Activated B cell treated with CpG ODN at 0.5 μM for 24 hours (primary cell): Measurements from ENCODE around the gene CYP46A1. TPM values are rescaled to one million over a fixed set of nuclear protein-coding genes. Genes with fewer than 3 reads are reported as not detected.

Experiments
- ATAC-seq: fragments of 200-7000 bp; cut with Tn5 transposase; one replicate; pipeline ENCODE4 v1.10.0; 2021; ENCODE audit warnings: low read depth, mild to moderate bottlenecking, moderate library complexity
- CTCF ChIA-PET: fragments of 350-600 bp; sonication (Branson Sonifier 250); formaldehyde crosslinking; loops from one replicate; lab custom pipeline; 2021; ENCODE audit warnings: antibody characterized with exemption; lab: Charles Lee
- POLR2A ChIA-PET: fragments of 350-600 bp; sonication (Branson Sonifier 250); formaldehyde crosslinking; loops from one replicate; lab custom pipeline; 2021; ENCODE audit warnings: antibody characterized with exemption; lab: Charles Lee
- DNase-seq: peaks from one replicate; pipeline ENCODE4 v3.0.0; 2022
- H3K27ac Mint-ChIP-seq: one replicate; pipeline ENCODE4 v1.8.0; 2020; ENCODE audit warnings: mixed read lengths
- H3K27me3 Mint-ChIP-seq: one replicate; pipeline ENCODE4 v1.8.0; 2021; ENCODE audit warnings: mixed read lengths
- H3K36me3 Mint-ChIP-seq: one replicate; pipeline ENCODE4 v1.8.0; 2021; ENCODE audit warnings: low read depth, mixed read lengths
- H3K4me1 Mint-ChIP-seq: one replicate; pipeline ENCODE4 v1.8.0; 2021; ENCODE audit warnings: mixed read lengths
- H3K4me3 Mint-ChIP-seq: one replicate; pipeline ENCODE4 v1.8.0; 2020; ENCODE audit warnings: mild to moderate bottlenecking, mixed read lengths
- H3K9me3 Mint-ChIP-seq: one replicate; pipeline ENCODE4 v1.8.0; 2020; ENCODE audit warnings: mixed read lengths
- CTCF ChIP-seq: fragments of 200-600 bp; IDR thresholded peaks from one replicate; pipeline ENCODE4 v1.8.0; 2022; ENCODE audit warnings: antibody characterized with exemption, mild to moderate bottlenecking
- intact Hi-C: fragments of 100-400 bp; cut with micrococcal nuclease; formaldehyde crosslinking; loops from one replicate; pipeline ENCODE4 v1.15.1; 2024
- total RNA-seq: library from RNA; stranded (reverse); gene quantifications from 2 replicates; pipeline ENCODE4 v1.2.3, GENCODE V29; 2022

CYP46A1 gene
- total RNA-seq, 1 donor from 2014 or later: not detected

GRCh38 chr14:99750746-99751450 lies 66.8 kb downstream of the CYP46A1 start:
- TF ChIP-seq CTCF: no peak
- Mint-ChIP-seq H3K27ac (no peak overlapping the region), H3K4me1 (peaks cover 7% of the 10 kb centered on the region), H3K27me3 (peaks cover 46% of the 10 kb centered on the region), H3K9me3 (no peaks in the 10 kb centered on the region), H3K4me3 (no peak overlapping the region), H3K36me3 (no peaks in the 10 kb centered on the region)
- DNase-seq (no peak), ATAC-seq (no peak)
- CTCF ChIA-PET: no interaction called here
- intact Hi-C loops: no loop called here
- POLR2A ChIA-PET: no interaction called here

GRCh38 chr14:99751539-99752485 lies 67.7 kb downstream of the CYP46A1 start:
- H3K36me3 Mint-ChIP-seq: no peaks in the 10 kb centered on the region
- H3K4me1 Mint-ChIP-seq: peaks cover 7% of the 10 kb centered on the region
- H3K27ac Mint-ChIP-seq: no peak overlapping the region
- no peaks in the 10 kb centered on the region for H3K9me3 Mint-ChIP-seq
- H3K4me3 Mint-ChIP-seq: no peak overlapping the region
- ATAC-seq: no peak
- H3K27me3 Mint-ChIP-seq: peaks cover 41% of the 10 kb centered on the region
- ChIA-PET CTCF (no interaction called here), POLR2A (no interaction called here)
- intact Hi-C loops: no loop called here
- no peak for TF ChIP-seq CTCF
- DNase-seq: no peak

GRCh38 chr14:99752486-99753121 lies 68.5 kb downstream of the CYP46A1 start:
- ATAC-seq: no peak
- intact Hi-C loops: no loop called here
- no peak for DNase-seq
- POLR2A ChIA-PET: no interaction called here
- no peak overlapping the region for H3K27ac Mint-ChIP-seq
- H3K36me3 Mint-ChIP-seq: no peaks in the 10 kb centered on the region
- no peak for TF ChIP-seq CTCF
- CTCF ChIA-PET: no interaction called here
- H3K9me3 Mint-ChIP-seq: no peaks in the 10 kb centered on the region
- H3K27me3 Mint-ChIP-seq: peaks cover 38% of the 10 kb centered on the region
- peaks cover 7% of the 10 kb centered on the region for H3K4me1 Mint-ChIP-seq
- no peak overlapping the region for H3K4me3 Mint-ChIP-seq

- CTCF ChIA-PET: interaction anchor here (0.7 kb wide), 1 partner anchor 24 kb away, joined by 3 read pairs; no protein-coding TSS in a partner anchor
- peaks cover 35% of the 10 kb centered on the region for H3K27me3 Mint-ChIP-seq
These were observed 69.4 kb downstream of the CYP46A1 start for GRCh38 chr14:99753225-99754140.

More at GRCh38 chr14:99753225-99754140, 69.4 kb downstream of the CYP46A1 start:
- POLR2A ChIA-PET: no interaction called here
- H3K9me3 Mint-ChIP-seq: no peaks in the 10 kb centered on the region
- no peak for DNase-seq
- H3K4me1 Mint-ChIP-seq: peaks cover 7% of the 10 kb centered on the region
- no peaks in the 10 kb centered on the region for H3K36me3 Mint-ChIP-seq
- no peak overlapping the region for H3K27ac Mint-ChIP-seq
- no peak for TF ChIP-seq CTCF
- no peak for ATAC-seq
- H3K4me3 Mint-ChIP-seq: no peak overlapping the region
- intact Hi-C loops: no loop called here
